Measurements from ENCODE around the gene GPR176. TPM values are rescaled to one million over a fixed set of nuclear protein-coding genes. Genes with fewer than 3 reads are reported as not detected.

Gene GPR176
- total RNA-seq, result 135 and 142 TPM in 2 replicates

GRCh38 chr15:39919748-39920509, at the start of gene GPR176:
TSS of gene GPR176 (minus strand) at chr15:39920266. CDS start at chr15:39920026, 240 bp downstream.

GRCh38 chr15:39782441-39783138, 137.5 kb downstream of the GPR176 start, which contains the start of gene FSIP1:
TSS of gene FSIP1 (minus strand) at chr15:39782841. CDS start at chr15:39776524, 6,317 bp downstream.

Other genes with a start within 250 kb of the GPR176 start
- gene FSIP1, start 137.4 kb downstream of the GPR176 start, total RNA-seq, result 1.3 and 1.5 TPM in 2 replicates
- 82.7 and 96.3 TPM in 2 replicates for gene EIF2AK4, start 13.8 kb upstream of the GPR176 start, total RNA-seq
- 164 and 184 TPM in 2 replicates for gene SRP14, start 118.9 kb upstream of the GPR176 start, total RNA-seq
- 2.4 and 3.1 TPM in 2 replicates for gene BMF, start 188.6 kb upstream of the GPR176 start, total RNA-seq
- 16.2 and 64.9 TPM in 2 replicates for gene BUB1B, start 240.8 kb upstream of the GPR176 start, total RNA-seq